Memory B cell (primary cell): Measurements from ENCODE around the gene CTH.
A peak's percentile ranks its signal among the peaks of the same experiment; 100 is the strongest.
"Not testable (repeated sequence)": the region's sequence is repeated elsewhere in the genome, so short reads cannot be mapped to it uniquely, and the experiment has no call there.

Source experiments
- ATAC-seq: fragments of 150-1000 bp; cut with Tn5 transposase; 2 replicates; pipeline ENCODE4 v1.10.0; 2021; ENCODE audit warnings: low read depth, mild to moderate bottlenecking, moderate library complexity
- DNase-seq, 2 donors: peaks; one replicate each; pipeline ENCODE4 v3.0.0; 2022; ENCODE audit warnings: low spot score in 2 of 2
- H3K27ac Mint-ChIP-seq: one replicate; pipeline ENCODE4 v1.8.0; 2022; ENCODE audit warnings: mild to moderate bottlenecking, moderate library complexity, mixed read lengths
- H3K27me3 Mint-ChIP-seq: one replicate; pipeline ENCODE4 v1.8.0; 2022; ENCODE audit warnings: mixed read lengths
- H3K36me3 Mint-ChIP-seq: one replicate; pipeline ENCODE4 v1.8.0; 2022; ENCODE audit warnings: mild to moderate bottlenecking, mixed read lengths
- H3K4me1 Mint-ChIP-seq: one replicate; pipeline ENCODE4 v1.8.0; 2022; ENCODE audit warnings: mixed read lengths
- H3K4me3 Mint-ChIP-seq: one replicate; pipeline ENCODE4 v1.8.0; 2022; ENCODE audit warnings: mild to moderate bottlenecking, moderate library complexity, mixed read lengths
- H3K9me3 Mint-ChIP-seq: one replicate; pipeline ENCODE4 v1.8.0; 2022; ENCODE audit warnings: mixed read lengths

CTH gene

GRCh38 chr1:70410604-70411359 is at the start of gene CTH:
CTH (plus strand) TSS chr1:70411268; CDS start chr1:70411416, 148 bp downstream.
- peak; percentile 91 for ATAC-seq
- peak within 1 kb of the TSS; percentile 96 for H3K27ac Mint-ChIP-seq

GRCh38 chr1:70361727-70362398 is 49.2 kb upstream of the CTH start:
- Mint-ChIP-seq H3K9me3 (no peaks in the 10 kb centered on the region), H3K27ac (no peak overlapping the region), H3K36me3 (peaks cover 3% of the 10 kb centered on the region), H3K27me3 (no peaks in the 10 kb centered on the region), H3K4me1 (peaks cover 3% of the 10 kb centered on the region), H3K4me3 (no peak overlapping the region)
- ATAC-seq (no peak), DNase-seq (no peak)

More at GRCh38 chr1:70410604-70411359, at the start of gene CTH:
- peak; percentile 88 to 91 for DNase-seq
- Mint-ChIP-seq H3K27me3 (no peaks in the 10 kb centered on the region), H3K4me1 (peaks cover 11% of the 10 kb centered on the region), H3K36me3 (no peaks in the 10 kb centered on the region), H3K4me3 (peak within 1 kb of the TSS; percentile 96), H3K9me3 (no peaks in the 10 kb centered on the region)

- Mint-ChIP-seq H3K4me1 (peaks cover 3% of the 10 kb centered on the region), H3K9me3 (no peaks in the 10 kb centered on the region), H3K27me3 (no peaks in the 10 kb centered on the region), H3K27ac (no peak overlapping the region), H3K4me3 (no peak overlapping the region), H3K36me3 (peaks cover 9% of the 10 kb centered on the region)
- ATAC-seq = no peak
- no peak for DNase-seq
Observed at GRCh38 chr1:70364439-70364838, 46.6 kb upstream of the CTH start.

- not testable (repeated sequence) for DNase-seq, ATAC-seq, H3K36me3 Mint-ChIP-seq, H3K4me1 Mint-ChIP-seq, H3K27me3 Mint-ChIP-seq, H3K27ac Mint-ChIP-seq, H3K4me3 Mint-ChIP-seq, H3K9me3 Mint-ChIP-seq
Observed at GRCh38 chr1:70366425-70366952, 44.6 kb upstream of the CTH start.

GRCh38 chr1:70366997-70367396 is 44.1 kb upstream of the CTH start:
- H3K4me3 Mint-ChIP-seq, ATAC-seq, H3K27ac Mint-ChIP-seq, H3K27me3 Mint-ChIP-seq, H3K9me3 Mint-ChIP-seq, H3K4me1 Mint-ChIP-seq, H3K36me3 Mint-ChIP-seq, DNase-seq: not testable (repeated sequence)

- DNase-seq, H3K4me3 Mint-ChIP-seq, H3K4me1 Mint-ChIP-seq, H3K36me3 Mint-ChIP-seq, H3K9me3 Mint-ChIP-seq, ATAC-seq, H3K27ac Mint-ChIP-seq, H3K27me3 Mint-ChIP-seq: not testable (repeated sequence)
Observed at GRCh38 chr1:70367397-70367796, 43.7 kb upstream of the CTH start.

- not testable (repeated sequence) for H3K4me3 Mint-ChIP-seq, H3K36me3 Mint-ChIP-seq, ATAC-seq, DNase-seq, H3K9me3 Mint-ChIP-seq, H3K27me3 Mint-ChIP-seq, H3K27ac Mint-ChIP-seq, H3K4me1 Mint-ChIP-seq
Observed at GRCh38 chr1:70371586-70371985, 39.5 kb upstream of the CTH start.

- no peak for DNase-seq
- H3K9me3 Mint-ChIP-seq = no peaks in the 10 kb centered on the region
- H3K36me3 Mint-ChIP-seq = peaks cover 4% of the 10 kb centered on the region
- H3K4me3 Mint-ChIP-seq = no peak overlapping the region
- no peak for ATAC-seq
- no peak overlapping the region for H3K27ac Mint-ChIP-seq
- no peaks in the 10 kb centered on the region for H3K27me3 Mint-ChIP-seq
- no peaks in the 10 kb centered on the region for H3K4me1 Mint-ChIP-seq
Observed at GRCh38 chr1:70372426-70372825, 38.6 kb upstream of the CTH start.

GRCh38 chr1:70373580-70373979 is 37.5 kb upstream of the CTH start:
- DNase-seq, H3K4me3 Mint-ChIP-seq, H3K4me1 Mint-ChIP-seq, H3K27ac Mint-ChIP-seq, ATAC-seq, H3K27me3 Mint-ChIP-seq, H3K9me3 Mint-ChIP-seq, H3K36me3 Mint-ChIP-seq: not testable (repeated sequence)

- H3K27ac Mint-ChIP-seq = no peak overlapping the region
- H3K36me3 Mint-ChIP-seq = no peaks in the 10 kb centered on the region
- no peaks in the 10 kb centered on the region for H3K9me3 Mint-ChIP-seq
- no peaks in the 10 kb centered on the region for H3K4me1 Mint-ChIP-seq
- no peak for ATAC-seq
- DNase-seq = no peak
- no peak overlapping the region for H3K4me3 Mint-ChIP-seq
- no peaks in the 10 kb centered on the region for H3K27me3 Mint-ChIP-seq
Observed at GRCh38 chr1:70376196-70376595, 34.9 kb upstream of the CTH start.

GRCh38 chr1:70382682-70383081 is 28.4 kb upstream of the CTH start:
- Mint-ChIP-seq H3K9me3 (peaks cover 1% of the 10 kb centered on the region), H3K27me3 (peaks cover 1% of the 10 kb centered on the region), H3K27ac (no peak overlapping the region), H3K4me3 (no peak overlapping the region), H3K36me3 (no peaks in the 10 kb centered on the region), H3K4me1 (peaks cover 3% of the 10 kb centered on the region)
- ATAC-seq (peak; percentile 42), DNase-seq (peak in 1 of 2 donors; percentile 1)

GRCh38 chr1:70383483-70383882 is 27.6 kb upstream of the CTH start:
- Mint-ChIP-seq H3K4me3 (no peak overlapping the region), H3K27ac (no peak overlapping the region), H3K9me3 (peaks cover 1% of the 10 kb centered on the region), H3K4me1 (peaks cover 3% of the 10 kb centered on the region), H3K36me3 (no peaks in the 10 kb centered on the region), H3K27me3 (peaks cover 1% of the 10 kb centered on the region)
- no peak for ATAC-seq
- no peak for DNase-seq

- no peak overlapping the region for H3K27ac Mint-ChIP-seq
- no peak overlapping the region for H3K4me3 Mint-ChIP-seq
- no peak for DNase-seq
- no peak for ATAC-seq
- no peaks in the 10 kb centered on the region for H3K36me3 Mint-ChIP-seq
- H3K9me3 Mint-ChIP-seq = peaks cover 1% of the 10 kb centered on the region
- peaks cover 4% of the 10 kb centered on the region for H3K27me3 Mint-ChIP-seq
- peaks cover 3% of the 10 kb centered on the region for H3K4me1 Mint-ChIP-seq
Observed at GRCh38 chr1:70384542-70384941, 26.5 kb upstream of the CTH start.

- Mint-ChIP-seq H3K4me1 (peaks cover 3% of the 10 kb centered on the region), H3K27me3 (peaks cover 5% of the 10 kb centered on the region), H3K9me3 (peaks cover 1% of the 10 kb centered on the region), H3K27ac (no peak overlapping the region), H3K36me3 (no peaks in the 10 kb centered on the region), H3K4me3 (no peak overlapping the region)
- no peak for ATAC-seq
- no peak for DNase-seq
Observed at GRCh38 chr1:70385477-70385876, 25.6 kb upstream of the CTH start.
